KOPT-K1 (cell line): ENCODE measurements around the gene ITGB8.
"Not testable (repeated sequence)": the region's sequence is repeated elsewhere in the genome, so short reads cannot be mapped to it uniquely, and the experiment has no call there.

Source experiments
- H3K27ac ChIP-seq: fragments of 200-600 bp; sonication (generic); 2 replicates; pipeline ENCODE4 v1.5.1; 2016; ENCODE audit warnings: antibody characterized with exemption, mild to moderate bottlenecking, low read depth, low read length; ENCODE audit not compliant: poor library complexity, severe bottlenecking
- H3K36me3 ChIP-seq: fragments of 200-600 bp; sonication (generic); 2 replicates; pipeline ENCODE4 v1.5.1; 2017; ENCODE audit warnings: antibody characterized with exemption, mild to moderate bottlenecking, low read length, moderate library complexity; ENCODE audit not compliant: insufficient read depth
- H3K9me3 ChIP-seq: fragments of 200-600 bp; sonication (generic); 2 replicates; pipeline ENCODE4 v1.5.1; 2017; ENCODE audit warnings: antibody characterized with exemption, low read length, mild to moderate bottlenecking; ENCODE audit not compliant: insufficient read depth, poor library complexity, severe bottlenecking

ITGB8 gene

GRCh38 chr7:20302300-20302699 lies 28.4 kb upstream of the ITGB8 start:
- H3K9me3 ChIP-seq, H3K27ac ChIP-seq, H3K36me3 ChIP-seq: not testable (repeated sequence)

GRCh38 chr7:20302891-20303290 lies 27.8 kb upstream of the ITGB8 start:
- no peak overlapping the region for H3K27ac ChIP-seq
- no peaks in the 10 kb centered on the region for H3K9me3 ChIP-seq
- H3K36me3 ChIP-seq = no peaks in the 10 kb centered on the region

- Histone ChIP-seq H3K36me3 (no peaks in the 10 kb centered on the region), H3K27ac (no peak overlapping the region), H3K9me3 (no peaks in the 10 kb centered on the region)
Measured at GRCh38 chr7:20304366-20304765, 26.3 kb upstream of the ITGB8 start.

- no peak overlapping the region for H3K27ac ChIP-seq
- H3K9me3 ChIP-seq = no peaks in the 10 kb centered on the region
- no peaks in the 10 kb centered on the region for H3K36me3 ChIP-seq
Measured at GRCh38 chr7:20305726-20306125, 25.0 kb upstream of the ITGB8 start.

- H3K27ac ChIP-seq = no peak overlapping the region
- no peaks in the 10 kb centered on the region for H3K9me3 ChIP-seq
- no peaks in the 10 kb centered on the region for H3K36me3 ChIP-seq
Measured at GRCh38 chr7:20306180-20306946, 24.3 kb upstream of the ITGB8 start.

GRCh38 chr7:20307119-20307518 lies 23.6 kb upstream of the ITGB8 start:
- Histone ChIP-seq H3K36me3 (no peaks in the 10 kb centered on the region), H3K9me3 (no peaks in the 10 kb centered on the region), H3K27ac (no peak overlapping the region)

- Histone ChIP-seq H3K27ac (no peak overlapping the region), H3K36me3 (no peaks in the 10 kb centered on the region), H3K9me3 (no peaks in the 10 kb centered on the region)
Measured at GRCh38 chr7:20307901-20308300, 22.8 kb upstream of the ITGB8 start.

- H3K27ac ChIP-seq = no peak overlapping the region
Measured at GRCh38 chr7:20310301-20310700, 20.4 kb upstream of the ITGB8 start.

GRCh38 chr7:20310963-20311742 lies 19.5 kb upstream of the ITGB8 start:
- Histone ChIP-seq H3K36me3 (no peaks in the 10 kb centered on the region), H3K27ac (no peak overlapping the region), H3K9me3 (no peaks in the 10 kb centered on the region)

More at GRCh38 chr7:20310301-20310700, 20.4 kb upstream of the ITGB8 start:
- Histone ChIP-seq H3K36me3 (no peaks in the 10 kb centered on the region), H3K9me3 (no peaks in the 10 kb centered on the region)

- H3K36me3 ChIP-seq = no peaks in the 10 kb centered on the region
- H3K27ac ChIP-seq = no peak overlapping the region
- H3K9me3 ChIP-seq = no peaks in the 10 kb centered on the region
Measured at GRCh38 chr7:20311743-20312042, 19.0 kb upstream of the ITGB8 start.

GRCh38 chr7:20312562-20312961 lies 18.1 kb upstream of the ITGB8 start:
- H3K36me3 ChIP-seq = no peaks in the 10 kb centered on the region
- H3K9me3 ChIP-seq = no peaks in the 10 kb centered on the region
- H3K27ac ChIP-seq = no peak overlapping the region

GRCh38 chr7:20313626-20314025 lies 17.1 kb upstream of the ITGB8 start:
- no peaks in the 10 kb centered on the region for H3K36me3 ChIP-seq
- no peak overlapping the region for H3K27ac ChIP-seq
- H3K9me3 ChIP-seq = no peaks in the 10 kb centered on the region

GRCh38 chr7:20314198-20314597 lies 16.5 kb upstream of the ITGB8 start:
- Histone ChIP-seq H3K9me3 (no peaks in the 10 kb centered on the region), H3K27ac (no peak overlapping the region), H3K36me3 (no peaks in the 10 kb centered on the region)

- H3K9me3 ChIP-seq = no peaks in the 10 kb centered on the region
- H3K27ac ChIP-seq = no peak overlapping the region
- H3K36me3 ChIP-seq = no peaks in the 10 kb centered on the region
Measured at GRCh38 chr7:20316706-20317105, 14.0 kb upstream of the ITGB8 start.

- Histone ChIP-seq H3K9me3 (no peaks in the 10 kb centered on the region), H3K36me3 (no peaks in the 10 kb centered on the region), H3K27ac (no peak overlapping the region)
Measured at GRCh38 chr7:20317413-20317812, 13.3 kb upstream of the ITGB8 start.

- Histone ChIP-seq H3K9me3 (no peaks in the 10 kb centered on the region), H3K27ac (no peak overlapping the region), H3K36me3 (no peaks in the 10 kb centered on the region)
Measured at GRCh38 chr7:20318933-20319332, 11.8 kb upstream of the ITGB8 start.
